HEK293 (cell line): ENCODE results near the gene AATK.

ENCODE experiments used
- CTCF ChIA-PET: fragments of 350-600 bp; formaldehyde crosslinking; extraction: SDS; loops from one replicate; lab custom pipeline; 2021; ENCODE audit warnings: antibody characterized with exemption; lab: Yijun Ruan, JAX
- POLR2A ChIA-PET: fragments of 300-600 bp; formaldehyde crosslinking; extraction: SDS; loops from one replicate; lab custom pipeline; 2020; ENCODE audit warnings: antibody characterized with exemption, inconsistent platforms; lab: Yijun Ruan, JAX
- H3K27ac ChIP-seq: fragments of 200-500 bp; sonication (Bioruptor generic); 2 replicates; pipeline ENCODE4 v1.5.1; 2014; ENCODE audit warnings: low read depth, low read length, control low read depth, inconsistent platforms; ENCODE audit errors: extremely low read depth
- H3K36me3 ChIP-seq, 2 experiments: fragments of 200-500 bp in 1 of 2; sonication (Bioruptor generic) in 1 of 2; 1 replicate in 1 of 2; 2 replicates in 1 of 2; pipeline ENCODE4 v1.5.1; 2014 to 2017; ENCODE audit warnings: inconsistent platforms in 2 of 2, low read length in 2 of 2; ENCODE audit not compliant: control insufficient read depth in 2 of 2, insufficient read depth in 1 of 2
- H3K4me1 ChIP-seq: fragments of 200-500 bp; sonication (Bioruptor generic); 2 replicates; pipeline ENCODE4 v1.5.1; 2014; ENCODE audit warnings: mild to moderate bottlenecking, low read length, inconsistent platforms; ENCODE audit not compliant: control insufficient read depth, insufficient read depth
- H3K4me3 ChIP-seq: 2 replicates; pipeline ENCODE4 v1.5.1; 2011; ENCODE audit warnings: low read depth, mild to moderate bottlenecking, control low read depth, low read length, moderate library complexity
- H3K9me3 ChIP-seq: fragments of 200-500 bp; sonication (Bioruptor generic); 2 replicates; pipeline ENCODE4 v1.5.1; 2014; ENCODE audit warnings: low read depth, low read length, inconsistent platforms; ENCODE audit not compliant: control insufficient read depth, insufficient read depth
- CTCF ChIP-seq: fragments of 450-650 bp; formaldehyde crosslinking; IDR thresholded peaks from 2 replicates; pipeline ENCODE4 v1.5.1; 2016; ENCODE audit warnings: missing biosample characterization, missing genetic modification characterization
- GLI2 ChIP-seq: fragments of 450-650 bp; formaldehyde crosslinking; IDR thresholded peaks from 2 replicates; pipeline ENCODE4; 2017; ENCODE audit warnings: missing biosample characterization, missing genetic modification characterization, low read depth, borderline replicate concordance
- IKZF3 ChIP-seq: fragments of 450-650 bp; IDR thresholded peaks from 2 replicates; pipeline ENCODE4 v1.5.0; 2018; ENCODE audit warnings: missing biosample characterization, mild to moderate bottlenecking, missing genetic modification characterization, moderate library complexity
- REST ChIP-seq: fragments of 450-650 bp; formaldehyde crosslinking; IDR thresholded peaks from 2 replicates; pipeline ENCODE4 v1.5.1; 2016; ENCODE audit warnings: missing biosample characterization, missing genetic modification characterization
- ZNF140 ChIP-seq: fragments of 450-650 bp; formaldehyde crosslinking; IDR thresholded peaks from 2 replicates; pipeline ENCODE4 v1.5.1; 2016; ENCODE audit warnings: missing biosample characterization, missing genetic modification characterization
- ZNF16 ChIP-seq: fragments of 450-650 bp; formaldehyde crosslinking; IDR thresholded peaks from 2 replicates; pipeline ENCODE4 v1.5.1; 2016; ENCODE audit warnings: low read depth, missing biosample characterization, missing genetic modification characterization
- ZNF175 ChIP-seq: fragments of 450-650 bp; formaldehyde crosslinking; IDR thresholded peaks from 2 replicates; pipeline ENCODE4 v1.5.1; 2016; ENCODE audit warnings: missing biosample characterization, missing genetic modification characterization
- ZNF24 ChIP-seq: fragments of 450-650 bp; formaldehyde crosslinking; IDR thresholded peaks from 2 replicates; pipeline ENCODE4 v1.5.1; 2016; ENCODE audit warnings: missing biosample characterization, missing genetic modification characterization
- ZNF354C ChIP-seq: fragments of 450-650 bp; formaldehyde crosslinking; IDR thresholded peaks from 2 replicates; pipeline ENCODE4 v1.5.1; 2016; ENCODE audit warnings: missing biosample characterization, missing genetic modification characterization, low read depth, borderline replicate concordance
- ZNF394 ChIP-seq: fragments of 450-650 bp; formaldehyde crosslinking; IDR thresholded peaks from 2 replicates; pipeline ENCODE4 v1.5.1; 2016; ENCODE audit warnings: missing biosample characterization, missing genetic modification characterization, mild to moderate bottlenecking, moderate library complexity, borderline replicate concordance
- ZNF416 ChIP-seq: fragments of 450-650 bp; formaldehyde crosslinking; IDR thresholded peaks from 2 replicates; pipeline ENCODE4 v1.5.1; 2016; ENCODE audit warnings: missing biosample characterization, missing genetic modification characterization
- ZNF473 ChIP-seq: fragments of 450-650 bp; formaldehyde crosslinking; IDR thresholded peaks from 2 replicates; pipeline ENCODE4 v1.5.1; 2017; ENCODE audit warnings: missing biosample characterization, missing genetic modification characterization
- ZNF623 ChIP-seq: fragments of 450-650 bp; formaldehyde crosslinking; IDR thresholded peaks from 2 replicates; pipeline ENCODE4 v1.5.1; 2016; ENCODE audit warnings: missing biosample characterization, missing genetic modification characterization
- ZNF677 ChIP-seq: fragments of 450-650 bp; IDR thresholded peaks from 2 replicates; pipeline ENCODE4 v1.5.0; 2018; ENCODE audit warnings: missing biosample characterization, mild to moderate bottlenecking, missing genetic modification characterization, moderate library complexity
- ZNF747 ChIP-seq: fragments of 450-650 bp; formaldehyde crosslinking; IDR thresholded peaks from 2 replicates; pipeline ENCODE4 v1.5.1; 2016; ENCODE audit warnings: missing biosample characterization, missing genetic modification characterization
- ZNF830 ChIP-seq: fragments of 450-650 bp; IDR thresholded peaks from 2 replicates; pipeline ENCODE4 v1.5.0; 2018; ENCODE audit warnings: missing biosample characterization, missing genetic modification characterization, low read depth, mild to moderate bottlenecking, moderate library complexity
- ZSCAN30 ChIP-seq: fragments of 450-650 bp; IDR thresholded peaks from 2 replicates; pipeline ENCODE4 v1.5.1; 2018; ENCODE audit warnings: missing biosample characterization, mild to moderate bottlenecking, missing genetic modification characterization, moderate library complexity
- TF ChIP-seq, protein P1 (sequence below): fragments of 450-650 bp; formaldehyde crosslinking; IDR thresholded peaks from 2 replicates; pipeline ENCODE4 v1.5.1; 2016; ENCODE audit warnings: missing biosample characterization, missing genetic modification characterization
- TF ChIP-seq, protein P2 (sequence below): fragments of 450-650 bp; formaldehyde crosslinking; IDR thresholded peaks from 2 replicates; pipeline ENCODE4 v1.5.1; 2016; ENCODE audit warnings: missing biosample characterization, missing genetic modification characterization

Gene AATK

GRCh38 chr17:81113158-81113724, 52.8 kb downstream of the AATK start (continued):
- TF ChIP-seq, protein P1, sequence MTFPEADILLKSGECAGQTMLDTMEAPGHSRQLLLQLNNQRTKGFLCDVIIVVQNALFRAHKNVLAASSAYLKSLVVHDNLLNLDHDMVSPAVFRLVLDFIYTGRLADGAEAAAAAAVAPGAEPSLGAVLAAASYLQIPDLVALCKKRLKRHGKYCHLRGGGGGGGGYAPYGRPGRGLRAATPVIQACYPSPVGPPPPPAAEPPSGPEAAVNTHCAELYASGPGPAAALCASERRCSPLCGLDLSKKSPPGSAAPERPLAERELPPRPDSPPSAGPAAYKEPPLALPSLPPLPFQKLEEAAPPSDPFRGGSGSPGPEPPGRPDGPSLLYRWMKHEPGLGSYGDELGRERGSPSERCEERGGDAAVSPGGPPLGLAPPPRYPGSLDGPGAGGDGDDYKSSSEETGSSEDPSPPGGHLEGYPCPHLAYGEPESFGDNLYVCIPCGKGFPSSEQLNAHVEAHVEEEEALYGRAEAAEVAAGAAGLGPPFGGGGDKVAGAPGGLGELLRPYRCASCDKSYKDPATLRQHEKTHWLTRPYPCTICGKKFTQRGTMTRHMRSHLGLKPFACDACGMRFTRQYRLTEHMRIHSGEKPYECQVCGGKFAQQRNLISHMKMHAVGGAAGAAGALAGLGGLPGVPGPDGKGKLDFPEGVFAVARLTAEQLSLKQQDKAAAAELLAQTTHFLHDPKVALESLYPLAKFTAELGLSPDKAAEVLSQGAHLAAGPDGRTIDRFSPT (tag by site-specific recombination) = no peak
- no peak for TF ChIP-seq ZNF354C (tag by site-specific recombination)
- no peak for TF ChIP-seq ZNF747 (tag by site-specific recombination)
- TF ChIP-seq ZNF175 = no peak
- TF ChIP-seq CTCF (tag by site-specific recombination) = no peak
- TF ChIP-seq ZNF830 = no peak

DNA sequence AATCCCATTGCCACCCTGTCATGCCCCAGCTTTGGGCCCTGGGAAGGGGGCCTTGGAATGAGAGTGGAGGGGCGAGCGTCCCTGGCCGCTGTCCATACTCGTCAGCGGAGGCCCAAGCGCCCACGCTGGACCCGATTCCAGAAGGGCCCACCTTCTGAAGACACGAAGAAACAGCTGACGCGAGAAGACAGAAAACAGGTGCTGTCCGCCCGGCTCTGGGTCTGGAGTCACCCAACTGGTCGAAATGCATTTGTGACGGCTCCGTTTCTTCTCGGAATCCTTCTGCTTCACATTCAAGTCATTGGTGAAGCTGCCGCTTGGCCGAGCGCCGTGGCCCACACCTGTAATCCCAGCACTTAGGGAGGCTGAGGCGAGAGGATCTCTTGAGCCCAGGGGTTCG, 53.6 kb downstream of the AATK start:
- no peaks in the 10 kb centered on the region for H3K4me1 ChIP-seq
- ChIA-PET CTCF (interaction anchor here (0.5 to 1.1 kb wide), 3 partner anchors 10 to 518 kb away, joined by 3 to 4 read pairs (median 4); no protein-coding TSS in a partner anchor), POLR2A (no interaction called here)
- no peak overlapping the region for H3K27ac ChIP-seq
- TF ChIP-seq, protein P2, sequence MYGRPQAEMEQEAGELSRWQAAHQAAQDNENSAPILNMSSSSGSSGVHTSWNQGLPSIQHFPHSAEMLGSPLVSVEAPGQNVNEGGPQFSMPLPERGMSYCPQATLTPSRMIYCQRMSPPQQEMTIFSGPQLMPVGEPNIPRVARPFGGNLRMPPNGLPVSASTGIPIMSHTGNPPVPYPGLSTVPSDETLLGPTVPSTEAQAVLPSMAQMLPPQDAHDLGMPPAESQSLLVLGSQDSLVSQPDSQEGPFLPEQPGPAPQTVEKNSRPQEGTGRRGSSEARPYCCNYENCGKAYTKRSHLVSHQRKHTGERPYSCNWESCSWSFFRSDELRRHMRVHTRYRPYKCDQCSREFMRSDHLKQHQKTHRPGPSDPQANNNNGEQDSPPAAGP (tag by site-specific recombination) = no peak
- TF ChIP-seq ZNF140 (tag by site-specific recombination) = no peak
- TF ChIP-seq ZNF16 (tag by site-specific recombination) = no peak
- no peak for TF ChIP-seq ZSCAN30 (tag by site-specific recombination)
- no peak for TF ChIP-seq ZNF416 (tag by site-specific recombination)
- no peak for TF ChIP-seq ZNF394
- no peak for TF ChIP-seq ZNF473 (tag by site-specific recombination)
- no peak for TF ChIP-seq GLI2 (tag by site-specific recombination)
- no peak for TF ChIP-seq IKZF3
- TF ChIP-seq ZNF677 = no peak
- TF ChIP-seq ZNF623 (tag by site-specific recombination) = no peak
- TF ChIP-seq REST (tag by site-specific recombination) = no peak
- TF ChIP-seq ZNF24 (tag by site-specific recombination) = no peak
- peaks cover 0 to 9% of the 10 kb centered on the region in 2 experiments; a peak in 1 of 3 replicates for H3K36me3 ChIP-seq
- no peaks in the 10 kb centered on the region for H3K9me3 ChIP-seq
- no peak overlapping the region for H3K4me3 ChIP-seq
